ENCODE measurements around the gene PATZ1.

GRCh38 chr22:31286360-31287255, 59.5 kb downstream of the PATZ1 start:
- no peak for TF ChIP-seq TCF7L2 (IDR thresholded peaks at IDR 0.05; ENCODE audit: low read depth, low read length)
- TF ChIP-seq CTCF (IDR thresholded peaks at IDR 0.05), result no peak
- no peak for TF ChIP-seq REST (IDR thresholded peaks at IDR 0.05; ENCODE audit: insufficient read depth in 1 of 2, low read depth in 2 of 2, low read length in 1 of 2)
- no peak for TF ChIP-seq POLR2AphosphoS5 (IDR thresholded peaks at IDR 0.05; ENCODE audit: low read depth, low read length)
- TF ChIP-seq SIN3A (IDR thresholded peaks at IDR 0.05; ENCODE audit: borderline replicate concordance, insufficient read depth, low read depth, low read length), result no peak

All from Panc1 (cell line).